ENCODE data around the gene BBLN.
A peak's percentile ranks its signal among the peaks of the same experiment; 100 is the strongest.
"Not testable (repeated sequence)": the region's sequence is repeated elsewhere in the genome, so short reads cannot be mapped to it uniquely, and the experiment has no call there.

The BBLN gene

DNA sequence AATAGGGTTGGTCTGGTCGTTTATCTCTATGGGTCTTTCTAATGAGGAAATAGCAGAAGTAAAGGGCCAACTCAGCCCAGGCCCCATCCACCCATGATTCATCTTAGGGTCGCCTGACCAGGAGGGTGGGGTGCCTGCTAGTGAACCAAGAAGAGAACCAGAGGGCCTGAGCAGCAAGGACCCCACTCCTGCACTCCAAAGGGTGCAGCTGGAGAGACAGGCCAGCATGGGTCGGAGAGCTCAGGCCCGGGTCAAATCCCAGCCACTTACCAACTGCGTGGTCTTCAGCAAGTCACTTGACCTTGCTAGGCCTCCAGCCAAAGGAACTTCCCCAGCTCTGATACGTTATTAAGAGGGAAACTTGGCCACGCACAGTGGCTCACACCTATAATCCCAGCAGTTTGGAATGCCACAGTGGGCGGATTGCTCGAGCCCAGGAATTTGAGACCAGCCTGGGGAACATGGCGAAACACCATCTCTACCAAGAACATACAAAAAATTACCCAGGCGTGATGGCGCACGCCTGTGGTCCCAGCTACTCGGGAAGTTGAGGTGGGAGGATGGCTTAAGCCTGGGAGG is 4.3 kb downstream of the BBLN start:
- DNase-seq = no peak

DNA sequence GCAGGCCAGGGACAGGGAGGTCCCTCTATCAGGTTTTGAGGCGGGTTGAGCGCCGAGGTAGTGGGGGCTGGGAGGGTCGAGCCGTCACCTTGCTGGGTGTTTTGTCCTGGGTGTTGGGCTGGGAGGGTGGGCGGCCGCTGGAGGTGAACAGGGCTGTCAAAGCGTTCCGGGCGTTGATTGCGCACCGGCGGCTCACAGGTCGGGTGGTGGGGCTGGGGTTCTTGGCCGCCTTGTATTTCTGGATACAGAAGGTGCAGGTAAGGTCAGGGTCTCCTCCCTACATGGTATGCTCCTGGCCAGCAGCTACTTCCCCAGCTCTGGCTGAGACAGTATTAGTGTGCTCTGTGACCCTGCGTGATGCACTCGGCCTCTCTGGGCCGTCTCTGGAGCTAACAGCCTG is 6.1 kb downstream of the BBLN start:
- no peak for DNase-seq

DNA sequence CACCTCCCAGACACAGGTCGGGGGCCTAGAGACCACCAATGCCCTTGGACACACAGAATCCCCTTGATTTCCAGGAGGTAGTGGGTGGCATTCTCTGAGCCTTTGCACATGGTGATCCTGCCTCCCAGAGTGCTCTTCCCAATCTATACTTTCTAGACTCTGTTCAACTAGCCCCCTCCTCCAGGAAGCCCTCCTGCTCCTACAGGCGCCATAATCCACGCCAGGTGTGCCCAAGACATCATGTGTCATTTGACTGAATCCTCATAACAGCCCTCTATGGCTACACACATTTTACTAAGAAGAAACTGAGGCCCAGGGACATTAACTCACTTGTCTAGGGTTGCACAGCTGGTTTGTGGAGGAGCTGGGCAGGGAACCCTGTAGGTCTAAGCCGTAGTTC is 7.1 kb downstream of the BBLN start:
- DNase-seq = no peak

DNA sequence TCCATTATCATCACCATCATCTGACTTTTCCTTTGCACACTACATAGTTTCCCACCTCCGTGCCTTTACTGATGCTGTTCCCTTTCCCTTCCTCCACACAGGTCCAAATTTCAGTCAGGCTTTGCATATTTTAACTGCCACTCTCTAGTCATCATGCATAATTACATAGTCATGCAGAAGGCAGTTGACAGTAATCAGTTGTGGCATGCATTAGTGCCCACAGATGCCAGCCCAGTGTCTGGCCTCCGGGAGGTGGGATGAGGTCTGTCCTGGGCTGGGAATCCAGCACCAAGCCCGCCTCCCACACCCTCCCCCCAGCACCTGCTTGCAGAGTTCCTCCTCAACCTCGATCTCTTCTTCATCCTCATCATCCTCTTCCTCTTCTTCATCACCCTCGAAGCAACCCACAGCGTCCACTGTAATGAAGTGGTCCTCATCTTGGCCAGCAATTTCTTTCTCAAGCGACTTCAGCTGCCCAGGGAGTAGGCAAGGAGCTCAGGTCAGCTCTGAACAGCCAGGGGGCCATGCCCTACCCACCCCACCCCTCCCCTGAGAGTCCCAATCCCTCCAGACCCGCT is 8.8 kb downstream of the BBLN start:
- no peak for DNase-seq

DNA sequence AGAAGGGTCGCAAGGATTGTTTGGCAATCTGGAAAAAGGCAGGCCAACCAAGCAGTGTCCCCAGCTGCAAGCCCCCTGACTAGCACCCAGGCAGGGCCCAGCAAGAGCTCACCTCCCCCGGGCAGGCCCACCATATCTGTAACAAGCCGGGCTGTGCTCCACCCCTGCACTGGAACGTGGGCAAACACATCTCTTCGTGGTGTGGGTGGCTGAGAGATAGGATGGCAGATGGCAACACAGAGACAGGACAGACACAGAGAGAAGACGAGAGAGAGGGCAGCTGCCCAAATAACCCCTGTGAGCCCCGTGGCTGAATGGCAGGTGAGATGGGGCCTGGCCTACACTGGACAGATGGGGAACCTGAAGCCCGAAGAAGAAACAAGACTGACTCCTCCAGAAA is 9.4 kb downstream of the BBLN start:
- DNase-seq = no peak

DNA sequence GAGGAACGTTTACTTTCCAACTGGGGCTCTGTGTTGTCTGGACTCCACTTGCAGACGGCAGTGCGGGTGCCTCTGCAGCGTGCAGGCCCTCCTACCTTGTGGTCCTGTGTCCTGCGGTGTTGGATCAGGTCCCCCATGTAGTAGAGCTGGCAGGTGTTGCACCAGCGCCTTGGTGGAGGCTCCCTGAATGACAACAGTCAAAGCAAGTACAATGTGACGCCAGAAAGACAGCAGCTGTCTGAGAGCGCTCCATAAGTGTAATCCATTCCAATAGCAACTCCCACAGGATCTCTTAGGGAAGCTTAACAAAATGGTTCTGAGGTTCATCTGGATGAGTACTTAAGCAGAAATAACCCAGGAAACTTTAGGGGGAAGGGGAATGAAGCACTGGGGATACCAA is 9.9 kb downstream of the BBLN start:
- no peak for DNase-seq

DNA sequence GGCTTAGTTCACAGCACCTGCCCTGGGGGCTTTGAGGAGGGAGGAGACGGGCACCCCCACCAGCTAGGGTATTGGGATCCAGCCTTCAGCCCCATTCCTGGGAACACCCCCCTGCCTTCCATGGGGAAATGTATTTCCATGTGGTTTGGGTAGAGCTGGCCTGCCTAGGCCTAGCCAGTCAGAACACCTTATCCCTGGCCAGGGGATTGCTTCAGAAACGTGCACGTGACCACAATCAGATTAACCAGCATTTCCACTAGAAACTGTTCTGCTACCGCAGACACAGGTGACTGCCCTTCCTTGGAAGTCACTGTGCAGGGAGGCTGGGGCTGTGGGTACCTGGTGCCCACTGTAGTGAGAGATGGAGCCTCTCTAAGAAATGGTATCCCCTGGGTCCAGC is 14.0 kb downstream of the BBLN start:
- no peak for DNase-seq

DNA sequence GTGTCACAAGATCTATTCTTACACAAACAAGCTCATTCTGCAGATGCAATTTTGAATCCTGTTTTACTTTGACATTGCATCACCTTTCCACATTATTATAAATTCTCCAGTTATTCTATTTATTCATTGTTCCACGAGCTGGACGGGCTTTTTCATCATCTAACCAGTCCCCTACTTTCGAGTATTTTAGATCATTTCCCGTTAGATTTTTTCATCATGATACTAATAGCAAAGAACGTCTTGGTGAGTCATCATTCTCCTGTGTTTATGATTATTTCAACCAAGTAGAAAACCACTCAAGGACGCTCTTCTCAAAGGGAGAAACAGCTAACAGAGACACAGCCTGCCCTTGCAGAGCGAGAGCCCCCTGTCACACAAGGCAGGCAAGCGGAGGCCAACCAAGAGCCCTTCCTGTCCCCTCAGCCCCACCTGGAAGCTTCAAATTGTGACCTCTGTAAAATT is 15.1 kb downstream of the BBLN start:
- DNase-seq = no peak

DNA sequence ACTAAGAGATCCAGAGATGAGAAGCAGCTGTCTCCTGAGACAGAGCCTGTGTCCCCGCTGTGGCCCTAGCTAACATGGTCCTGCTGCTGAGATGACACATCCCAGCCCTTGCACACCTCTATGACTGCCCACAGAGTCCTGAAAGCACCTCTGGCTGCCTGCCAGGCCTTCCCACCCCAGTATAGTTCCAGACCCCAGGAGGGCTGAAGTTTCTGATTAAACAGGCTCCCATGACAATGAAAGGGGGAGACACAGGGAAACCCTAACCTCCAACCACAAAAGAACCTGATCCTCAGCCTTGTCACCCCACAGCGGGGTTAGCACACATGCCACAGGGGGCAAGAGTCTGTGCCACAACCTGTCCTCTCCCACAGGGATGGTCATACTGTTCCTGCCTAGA is 15.7 kb downstream of the BBLN start:
- DNase-seq = no peak

DNA sequence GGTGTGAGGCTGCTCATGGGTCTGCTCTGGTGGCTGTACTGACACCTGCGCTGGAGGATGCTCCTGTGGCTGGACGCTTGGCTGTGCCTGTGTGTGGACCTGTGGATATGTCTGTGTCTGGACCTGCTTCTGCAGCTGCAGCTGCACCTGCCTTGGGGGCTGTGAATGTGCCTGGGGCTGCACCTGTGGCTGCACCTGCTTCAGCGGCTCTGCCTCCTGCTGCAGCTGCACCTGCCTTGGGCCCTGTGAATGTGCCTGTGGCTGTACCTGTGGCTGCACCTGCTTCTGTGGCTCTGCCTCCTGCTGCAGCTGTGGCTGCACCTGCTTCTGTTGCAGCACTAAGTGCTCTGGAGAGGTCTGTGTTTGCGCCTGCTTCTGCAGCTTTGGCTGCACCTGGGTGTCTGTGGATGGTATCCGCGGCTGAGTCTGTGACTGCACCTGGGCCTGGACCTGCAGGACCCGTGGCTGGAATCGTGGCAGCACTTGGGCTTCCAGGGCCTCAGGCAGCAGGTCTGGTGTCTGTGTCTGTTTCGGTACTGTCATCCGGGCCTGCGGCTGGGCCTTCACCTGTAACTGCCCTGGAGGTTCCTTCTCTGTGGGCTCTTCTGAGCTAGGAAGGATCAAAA is 18.9 kb downstream of the BBLN start:
- no peak for DNase-seq

DNA sequence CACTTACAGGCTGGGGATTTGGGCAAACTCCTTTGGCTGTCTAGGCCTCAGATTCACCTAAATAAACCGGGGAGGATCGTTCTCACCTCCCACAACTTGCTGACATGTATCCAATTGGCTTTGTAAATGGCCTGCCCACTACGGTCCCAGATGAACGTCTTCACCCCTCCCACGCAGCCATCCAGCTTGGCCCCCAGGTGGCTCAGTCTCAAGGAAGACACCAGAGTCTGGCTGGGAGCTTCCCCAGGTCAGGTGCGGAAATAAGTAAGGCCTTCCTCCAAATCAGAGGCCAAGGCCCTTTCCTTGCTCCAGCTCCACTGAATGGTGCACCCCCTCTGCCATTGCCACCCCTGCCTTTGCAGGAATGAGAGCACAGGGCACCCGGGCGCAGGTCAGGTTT is 19.9 kb downstream of the BBLN start:
- no peak for DNase-seq

DNA sequence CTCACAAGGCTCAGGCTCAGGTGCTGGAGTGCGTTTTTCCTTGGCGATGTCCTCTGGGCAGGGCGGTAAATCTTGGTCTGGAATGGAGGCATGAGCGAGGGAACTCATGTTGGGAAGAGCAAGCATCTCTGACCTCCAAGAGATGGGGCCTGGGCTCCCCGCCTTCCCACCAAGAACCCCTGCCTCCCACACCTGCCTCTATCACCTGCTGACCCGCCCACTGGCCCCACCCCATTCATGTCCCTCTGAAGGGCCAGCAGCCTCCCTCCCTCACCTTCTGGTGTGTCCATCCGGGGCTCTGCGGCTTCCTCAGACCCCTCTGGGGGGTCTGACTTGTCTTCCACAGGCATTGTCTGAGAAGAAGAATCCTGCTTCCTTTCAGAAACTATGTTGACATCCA is 20.4 kb downstream of the BBLN start:
- DNase-seq = no peak

DNA sequence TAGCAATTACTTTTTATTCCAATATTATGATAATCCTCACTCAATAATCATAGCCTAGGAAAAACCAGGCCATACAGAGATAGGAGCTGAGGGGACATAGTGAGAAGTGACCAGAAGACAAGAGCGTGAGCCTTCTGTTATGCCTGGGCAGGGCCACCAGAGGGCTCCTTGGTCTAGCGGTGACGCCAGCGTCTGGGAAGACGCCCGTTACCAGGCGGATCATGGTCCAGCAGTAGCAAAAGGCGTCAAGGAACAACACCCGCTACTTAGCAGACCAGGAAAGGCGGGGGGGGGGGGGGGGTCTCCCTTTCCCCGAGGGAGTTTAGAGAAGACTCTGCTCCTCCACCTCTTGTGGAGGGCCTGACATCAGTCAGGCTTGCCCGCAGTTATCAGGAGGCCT is 21.4 kb downstream of the BBLN start:
- not testable (repeated sequence) for DNase-seq

DNA sequence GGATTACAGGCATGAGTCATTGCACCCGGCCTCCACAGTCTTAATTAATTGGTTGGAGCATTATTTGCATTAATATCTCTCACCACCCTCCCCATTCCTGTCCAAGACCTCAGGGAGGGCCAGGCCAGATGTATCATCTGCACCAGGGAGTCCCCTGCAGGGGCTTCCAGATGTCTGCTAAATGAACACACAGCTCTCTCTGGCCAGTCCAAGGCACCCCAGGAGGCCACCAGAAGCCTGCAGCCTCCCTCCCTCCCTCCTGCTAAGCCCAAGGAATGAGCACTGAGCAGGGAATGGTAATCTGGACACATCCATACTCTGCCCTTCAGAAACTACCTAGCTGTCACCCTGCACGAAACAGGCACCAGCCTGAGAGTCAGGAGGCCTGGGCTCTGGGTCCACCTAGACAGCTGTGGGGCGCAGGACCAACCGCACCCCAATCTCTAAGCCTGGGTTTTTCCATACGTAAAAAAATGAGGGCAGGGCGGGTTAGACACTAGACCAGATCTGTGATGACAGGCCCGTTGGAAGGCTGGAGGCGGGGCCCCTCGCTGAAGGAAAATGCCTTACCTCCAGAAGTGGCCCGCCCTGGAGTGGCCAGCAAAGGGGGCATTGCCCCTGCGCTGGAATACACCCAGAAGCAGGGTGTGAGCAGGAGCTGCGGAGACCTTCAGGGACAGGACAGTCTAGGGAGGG is 23.0 kb downstream of the BBLN start:
- DNase-seq = no peak

DNA sequence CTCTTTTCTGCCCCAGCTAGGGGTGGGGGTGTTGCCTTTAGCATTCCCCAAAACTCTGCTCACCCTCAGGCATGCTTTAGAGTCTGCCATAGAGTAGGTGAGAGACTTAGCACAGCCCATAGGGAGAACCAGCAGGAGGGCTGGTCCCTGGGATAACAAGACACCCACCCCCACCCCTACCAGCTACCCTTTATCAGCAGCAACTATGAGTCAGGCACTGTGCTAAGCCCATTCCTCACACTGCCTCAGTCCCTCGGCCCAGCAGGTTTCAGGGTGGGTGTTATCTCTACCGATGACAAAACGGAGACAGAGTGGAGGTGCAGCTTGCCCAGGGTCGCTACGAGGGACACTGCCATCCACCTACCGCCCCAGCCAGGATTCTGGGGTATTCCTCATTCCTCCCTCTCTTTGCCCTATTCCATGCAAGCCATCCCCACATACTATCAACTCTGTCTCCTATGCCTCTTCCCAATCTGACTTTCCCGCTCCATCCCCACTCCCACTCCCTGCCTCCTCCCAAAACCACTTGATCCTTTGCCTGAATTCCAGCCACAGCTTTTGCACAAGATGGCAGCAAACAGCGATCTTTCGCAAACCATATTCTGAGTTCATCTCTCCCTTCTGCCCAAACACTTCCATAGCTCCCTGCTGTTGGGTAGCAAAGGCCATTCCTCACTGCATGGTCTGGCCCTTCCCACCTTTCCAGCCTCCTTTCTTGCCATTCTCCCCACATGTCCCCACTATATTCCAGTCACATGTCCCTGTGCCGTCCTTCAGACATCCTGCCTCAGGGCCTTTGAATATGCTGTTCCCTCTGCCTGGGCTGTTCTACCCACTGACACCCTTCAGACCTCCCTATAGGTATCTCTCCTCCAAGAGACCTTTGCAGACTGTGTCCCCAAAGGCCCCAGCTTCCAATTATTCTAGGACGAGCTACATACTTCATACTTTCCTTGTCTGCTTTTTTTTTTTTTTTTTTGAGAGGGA is 26.2 kb downstream of the BBLN start:
- no peak for DNase-seq

DNA sequence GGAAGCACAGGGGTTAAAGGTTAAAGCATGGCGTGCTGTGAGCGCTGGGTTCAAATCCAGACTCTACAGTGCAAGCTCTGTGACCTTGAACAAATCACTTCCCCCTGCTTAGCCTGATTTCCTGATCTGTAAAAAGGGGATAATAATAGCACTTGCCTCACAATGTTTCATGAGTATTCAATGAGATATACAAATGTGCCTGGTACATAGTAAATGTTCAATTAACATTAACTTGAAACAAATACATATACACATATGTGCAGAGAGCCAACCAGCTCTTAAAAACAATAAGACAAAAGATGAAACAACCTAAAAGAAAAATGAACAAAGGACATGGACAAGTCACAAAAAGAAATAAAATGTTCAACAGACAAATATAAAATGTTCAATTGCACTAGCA is 27.3 kb downstream of the BBLN start:
- DNase-seq = no peak

DNA sequence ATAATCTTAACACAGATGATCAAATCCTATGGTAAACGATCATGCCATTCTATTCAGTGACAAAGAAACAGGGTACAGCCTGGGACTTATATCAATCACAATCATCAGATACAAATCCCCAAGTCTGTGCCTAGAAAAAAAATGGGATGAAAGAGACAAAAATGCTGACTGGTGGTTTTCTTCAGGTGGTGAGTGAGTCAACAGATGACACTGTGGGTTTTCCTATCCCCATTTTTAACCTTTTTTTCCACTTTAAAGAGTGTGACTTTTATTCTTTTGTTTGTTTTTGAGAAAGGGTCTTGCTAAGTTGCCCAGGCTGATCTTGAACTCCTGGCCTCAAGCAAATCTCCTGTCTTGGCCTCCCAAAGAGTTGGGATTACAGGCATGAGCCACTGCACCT is 28.1 kb downstream of the BBLN start:
- DNase-seq = no peak

DNA sequence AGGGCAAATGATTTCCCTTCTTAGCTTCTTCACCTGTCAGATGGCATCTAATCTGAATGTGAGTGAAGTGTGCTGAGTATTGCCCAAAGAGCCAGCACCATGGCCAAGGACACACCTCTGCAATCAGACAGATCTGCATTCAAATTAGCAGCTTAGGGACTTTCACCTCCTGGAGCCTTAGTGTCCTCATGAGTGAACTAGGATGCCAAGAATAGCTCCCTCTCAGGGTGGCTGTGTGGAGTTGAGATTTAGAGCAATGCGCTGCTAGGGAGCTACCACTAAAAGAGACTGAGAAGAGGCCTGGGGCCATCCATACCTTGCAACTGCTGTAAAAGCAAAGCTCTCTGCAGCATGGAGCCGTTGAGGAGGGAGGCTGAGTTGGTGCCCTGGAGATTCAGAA is 29.9 kb downstream of the BBLN start:
- DNase-seq = no peak

DNA sequence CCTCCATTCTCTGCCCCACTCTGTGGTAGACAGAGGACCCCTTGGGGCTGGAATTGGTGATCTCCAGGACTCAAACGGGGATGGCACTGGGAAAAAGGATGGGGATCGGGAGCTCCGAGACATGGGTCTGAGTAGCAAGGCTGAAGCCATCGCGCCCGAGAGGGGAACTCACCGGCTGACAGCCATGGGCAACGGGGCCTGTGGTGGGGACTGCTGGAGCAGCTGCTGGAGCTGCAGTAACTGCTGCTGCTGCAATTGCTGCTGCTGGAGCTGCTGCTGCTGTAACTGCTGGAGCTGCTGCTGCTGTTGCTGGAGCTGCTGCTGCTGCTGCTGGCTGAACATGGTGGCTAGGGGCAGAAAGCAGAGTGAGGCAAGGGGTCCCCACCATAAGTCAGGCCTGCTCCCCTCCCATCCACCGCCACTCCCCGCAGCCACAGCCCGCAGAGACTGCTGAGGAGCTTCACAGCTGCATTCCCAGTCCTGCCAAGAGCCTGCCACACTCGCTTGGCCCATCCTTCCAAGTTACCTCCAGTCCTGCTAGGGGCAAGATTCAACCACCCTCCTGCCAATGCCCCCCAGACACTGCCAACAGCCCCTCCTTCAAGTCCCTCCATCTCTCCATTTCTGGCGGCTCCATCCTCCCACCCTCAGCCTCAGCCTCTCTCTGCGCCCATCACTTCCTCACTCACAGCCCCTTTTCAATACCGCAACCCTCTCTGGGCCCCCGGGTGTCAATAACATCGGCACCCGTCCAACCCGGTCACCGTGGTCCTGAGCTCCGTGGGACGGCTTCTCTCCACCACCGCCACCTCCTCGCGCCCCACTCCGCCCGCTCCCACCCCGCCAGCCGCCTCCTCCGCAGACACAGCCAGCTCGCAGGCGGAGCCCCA is 30.7 kb downstream of the BBLN start:
- DNase-seq = no peak

DNA sequence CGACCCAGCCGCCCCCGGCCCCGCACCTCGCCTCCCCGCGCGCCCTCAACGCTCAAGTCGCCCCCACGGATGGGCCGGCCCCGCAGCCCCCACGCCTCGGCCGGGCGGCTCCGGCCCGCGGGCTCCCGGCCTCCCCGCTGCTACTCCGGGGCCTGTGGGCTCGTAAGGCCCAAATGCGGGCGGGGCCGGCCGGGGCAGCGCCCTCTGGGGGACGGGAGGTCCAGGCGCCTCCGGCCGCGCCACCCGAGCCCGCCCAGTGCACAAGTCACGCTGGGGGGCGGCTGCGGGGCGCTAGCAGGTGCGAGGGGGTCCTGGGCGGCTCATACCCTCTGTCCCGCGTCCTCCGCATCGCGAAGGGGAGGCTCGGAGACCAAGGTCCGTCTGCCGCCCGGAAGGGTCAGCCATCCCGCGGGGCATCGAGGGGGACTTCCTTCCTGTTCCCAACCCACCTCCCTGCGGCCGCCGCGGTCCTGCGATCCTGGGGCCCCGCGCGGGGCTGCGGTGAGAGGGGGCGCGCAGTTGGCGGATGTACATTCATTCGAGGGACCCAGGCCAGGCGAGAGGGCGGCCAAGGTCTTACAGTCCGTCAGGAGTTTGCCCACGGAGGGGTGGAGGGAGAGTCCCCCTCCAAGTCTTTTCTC is 31.5 kb downstream of the BBLN start, which contains the start of gene CIZ1:
Gene CIZ1, minus strand, starts transcription at position 167 of the 641 bp plus-strand sequence. CDS start 715 bp downstream, outside the sequence.
- peak; percentile 27 for DNase-seq
